Heart left ventricle (tissue), 16 donors: ENCODE measurements around the gene LPA. TPM values are rescaled to one million over a fixed set of nuclear protein-coding genes. Genes with fewer than 3 reads are reported as not detected.
"Not testable (repeated sequence)": the region's sequence is repeated elsewhere in the genome, so short reads cannot be mapped to it uniquely, and the experiment has no call there.

ENCODE experiments used
- ATAC-seq, 4 donors: fragments of 200-7000 bp; cut with Tn5 transposase; one replicate each; pipeline ENCODE4 v1.9.1; 2020 to 2022; ENCODE audit warnings: moderate library complexity in 4 of 4, mild to moderate bottlenecking in 3 of 4, moderate number of reproducible peaks in 1 of 4
- DNase-seq, 5 donors: peaks; one replicate each; pipeline ENCODE4 v3.0.0-alpha.2; 2020
- H3K27ac ChIP-seq, 12 donors: fragments of 200-600 bp; sonication (generic) in 4 of 12; one replicate each; pipeline versions ENCODE4 v1.5.0 to v1.8.0; 2016 to 2022; ENCODE audit warnings: mild to moderate bottlenecking in 2 of 12
- H3K27me3 ChIP-seq, 9 donors: fragments of 200-600 bp; sonication (generic) in 2 of 9; one replicate each; pipeline versions ENCODE4 v1.5.1 to v1.8.0; 2016 to 2022; ENCODE audit warnings: mild to moderate bottlenecking in 3 of 9
- H3K36me3 ChIP-seq, 9 donors: fragments of 200-600 bp; sonication (generic) in 2 of 9; one replicate each; pipeline versions ENCODE4 v1.5.0 to v1.8.0; 2018 to 2022; ENCODE audit warnings: mild to moderate bottlenecking in 2 of 9
- H3K4me1 ChIP-seq, 12 donors: fragments of 200-600 bp; sonication (generic) in 4 of 12; one replicate each; pipeline versions ENCODE4 v1.5.0 to v1.8.0; 2016 to 2022; ENCODE audit warnings: mild to moderate bottlenecking in 3 of 12
- H3K4me3 ChIP-seq, 12 donors: fragments of 200-600 bp; sonication (generic) in 4 of 12; one replicate each; pipeline versions ENCODE4 v1.5.0 to v1.8.0; 2017 to 2022; ENCODE audit warnings: mild to moderate bottlenecking in 9 of 12, moderate library complexity in 4 of 12
- H3K9me3 ChIP-seq, 12 donors: fragments of 200-600 bp; sonication (generic) in 4 of 12; one replicate each; pipeline versions ENCODE4 v1.5.0 to v1.8.0; 2016 to 2022; ENCODE audit warnings: mild to moderate bottlenecking in 1 of 12
- POLR2A ChIP-seq, 2 donors: fragments of 450-650 bp; IDR thresholded peaks; one replicate each; pipeline ENCODE4 v1.6.1; 2017; ENCODE audit warnings: antibody characterized with exemption in 2 of 2, mild to moderate bottlenecking in 2 of 2, moderate library complexity in 2 of 2
- WGBS, 4 donors: extraction: QIAGEN DNeasy Blood & Tissue Kit in 2 of 4; methylation state at CpG; one replicate each; pipeline versions ENCODE4 v1.1.5 to v1.1.7; 2013 to 2018; 5-methylcytosine and 5-hydroxymethylcytosine counted together
- intact Hi-C, 10 donors: fragments of 100-400 bp; cut with DNase I; formaldehyde crosslinking; loops; one replicate each; pipeline versions ENCODE4 v1.11.1 to v1.14.2; 2022
- polyA plus RNA-seq, 2 donors: library from polyadenylated mRNA; stranded (reverse); fragments of 200-250 nt; gene quantifications; one replicate each; pipeline ENCODE4 v1.2.3, GENCODE V29; 2013
- total RNA-seq, 9 donors: library from RNA; depleted of rRNA in 2 of 9; stranded (reverse); fragments of >200 nt in 2 of 9; fragmentation: NEBNext Ultra II Directional in 3 of 9; extraction: Animal tissue kit (Norgen Biotek cat#: 25700) in 3 of 9; gene quantifications; one replicate each; pipeline versions ENCODE4 v1.1.0 to v1.2.4, GENCODE V29; 2016 to 2023
- TF ChIP-seq, protein P1 (sequence below), 12 donors: fragments of 200-600 bp; sonication (generic) in 4 of 12; IDR thresholded peaks; one replicate each; pipeline versions ENCODE4 v1.5.0 to v1.8.0; 2018 to 2022; ENCODE audit warnings: antibody characterized with exemption in 12 of 12, mild to moderate bottlenecking in 5 of 12
- donor health status: ischemic (EF 13 %, LVEDD 7.1; RV severe dilation, severe dysfunction).
- donor health status: healthy with polysubstance abuse.
- donor health status: DM: no; HTN: yes; CAD: no.
- donor health status: DM: no; HTN: no; CAD: no.
- donor health status: ischemic (EF 25% LVEDD 6.9; RV normal size, moderate dysfunction).
- donor health status: ischemic (EF 25% LVEDD 5.7; RV mildly dilated, moderate dysfunction).
- donor health status: healthy.
- donor health status: DM: yes; HTN: yes; CAD: no.
- donor health status: ischemic (EF 35%, LVEDD 5.7; RV mildly dilated, moderate dysfunction).
- donor health status: nonischemic (EF 11% LVEDD 7.7; RV severe dilation, severe dysfunction).
- donor health status: DM: yes; HTN: yes; CAD: no.
- donor health status: PGD.
- donor health status: ischemic (EF 29% LVEDD 5.4; RV normal size, mild dysfunction).
- donor health status: nonischemic (EF 23%, LVEDD 6.1; RV moderate dilation, normal function).

The LPA gene
- total and polyA plus RNA-seq, 11 donors, result 0.20 TPM; not detected in 10

DNA sequence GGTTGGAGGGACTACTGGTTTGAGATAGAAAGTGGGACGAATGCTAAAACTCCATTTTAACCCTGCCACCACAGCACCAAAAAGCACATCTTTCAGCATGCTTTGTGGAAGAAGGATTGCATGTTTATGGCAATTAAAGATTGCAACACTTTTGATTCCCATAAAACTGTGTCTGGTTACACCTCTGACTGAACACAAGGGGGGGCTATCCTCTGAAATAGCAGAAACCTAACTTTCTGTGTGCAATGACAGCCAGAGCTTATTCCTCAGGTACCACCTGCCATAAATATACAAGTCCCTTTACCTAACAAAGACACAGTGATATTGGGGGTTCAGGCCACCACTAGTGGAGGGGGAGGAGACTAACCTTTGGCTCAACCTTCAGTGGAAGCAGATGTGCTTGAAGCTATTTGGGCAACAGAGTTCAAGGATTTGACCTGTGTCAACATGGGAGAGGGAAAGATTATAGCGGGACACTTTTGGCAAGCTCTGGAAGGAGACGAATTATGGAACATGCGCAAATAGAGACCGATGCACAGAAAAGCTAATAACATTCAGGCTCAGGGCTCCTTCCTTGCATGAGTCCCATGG lies 28.4 kb upstream of the LPA start:
- TF ChIP-seq, protein P1, sequence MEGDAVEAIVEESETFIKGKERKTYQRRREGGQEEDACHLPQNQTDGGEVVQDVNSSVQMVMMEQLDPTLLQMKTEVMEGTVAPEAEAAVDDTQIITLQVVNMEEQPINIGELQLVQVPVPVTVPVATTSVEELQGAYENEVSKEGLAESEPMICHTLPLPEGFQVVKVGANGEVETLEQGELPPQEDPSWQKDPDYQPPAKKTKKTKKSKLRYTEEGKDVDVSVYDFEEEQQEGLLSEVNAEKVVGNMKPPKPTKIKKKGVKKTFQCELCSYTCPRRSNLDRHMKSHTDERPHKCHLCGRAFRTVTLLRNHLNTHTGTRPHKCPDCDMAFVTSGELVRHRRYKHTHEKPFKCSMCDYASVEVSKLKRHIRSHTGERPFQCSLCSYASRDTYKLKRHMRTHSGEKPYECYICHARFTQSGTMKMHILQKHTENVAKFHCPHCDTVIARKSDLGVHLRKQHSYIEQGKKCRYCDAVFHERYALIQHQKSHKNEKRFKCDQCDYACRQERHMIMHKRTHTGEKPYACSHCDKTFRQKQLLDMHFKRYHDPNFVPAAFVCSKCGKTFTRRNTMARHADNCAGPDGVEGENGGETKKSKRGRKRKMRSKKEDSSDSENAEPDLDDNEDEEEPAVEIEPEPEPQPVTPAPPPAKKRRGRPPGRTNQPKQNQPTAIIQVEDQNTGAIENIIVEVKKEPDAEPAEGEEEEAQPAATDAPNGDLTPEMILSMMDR (IDR thresholded peaks at IDR 0.05), result no peak
- no peak for TF ChIP-seq POLR2A (IDR thresholded peaks at IDR 0.05)
- H3K4me1 ChIP-seq, result no peaks in the 10 kb centered on the region
- 86 to 91% (median 89%) methylated on average over 5 of the region's 5 CpGs for WGBS, 4 donors
- H3K36me3 ChIP-seq, result no peaks in the 10 kb centered on the region
- no peaks in the 10 kb centered on the region for H3K27me3 ChIP-seq
- peaks cover 0 to 6% (median 0%) of the 10 kb centered on the region in 12 donors for H3K9me3 ChIP-seq
- H3K27ac ChIP-seq, result no peak overlapping the region
- ATAC-seq, result no peak
- DNase-seq, result no peak
- H3K4me3 ChIP-seq, result no peak overlapping the region
- intact Hi-C loops, result no loop called here

DNA sequence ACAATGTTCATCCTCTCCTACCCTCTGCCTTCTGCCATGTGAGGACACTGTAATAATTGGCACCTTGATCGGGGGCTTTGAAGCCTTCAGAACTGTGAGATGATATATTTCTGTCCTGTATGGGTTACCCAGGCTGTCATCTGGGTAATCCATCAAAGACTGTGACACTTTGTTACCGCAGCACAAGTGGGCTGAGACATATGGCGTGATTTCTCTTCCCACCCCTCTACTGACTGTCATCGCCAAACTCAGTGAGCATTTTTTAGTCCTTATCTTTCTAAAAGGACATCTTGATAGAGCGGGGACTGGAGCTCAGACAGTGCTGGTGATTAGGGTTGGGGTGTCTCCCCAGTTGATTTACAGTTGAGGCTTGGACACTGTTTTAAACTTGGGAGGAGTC lies 27.5 kb upstream of the LPA start:
- H3K4me1 ChIP-seq, result no peaks in the 10 kb centered on the region
- DNase-seq (no peak), ATAC-seq (no peak)
- intact Hi-C loops, result no loop called here
- H3K36me3 ChIP-seq, result no peaks in the 10 kb centered on the region
- 66 to 71% (median 68%) methylated on average over 5 of the region's 5 CpGs for WGBS, 4 donors
- peaks cover 0 to 6% (median 0%) of the 10 kb centered on the region in 12 donors for H3K9me3 ChIP-seq
- H3K27me3 ChIP-seq, result no peaks in the 10 kb centered on the region
- H3K27ac ChIP-seq, result no peak overlapping the region
- H3K4me3 ChIP-seq, result no peak overlapping the region
- TF ChIP-seq, protein P1 (IDR thresholded peaks at IDR 0.05), result no peak
- TF ChIP-seq POLR2A (IDR thresholded peaks at IDR 0.05), result no peak

DNA sequence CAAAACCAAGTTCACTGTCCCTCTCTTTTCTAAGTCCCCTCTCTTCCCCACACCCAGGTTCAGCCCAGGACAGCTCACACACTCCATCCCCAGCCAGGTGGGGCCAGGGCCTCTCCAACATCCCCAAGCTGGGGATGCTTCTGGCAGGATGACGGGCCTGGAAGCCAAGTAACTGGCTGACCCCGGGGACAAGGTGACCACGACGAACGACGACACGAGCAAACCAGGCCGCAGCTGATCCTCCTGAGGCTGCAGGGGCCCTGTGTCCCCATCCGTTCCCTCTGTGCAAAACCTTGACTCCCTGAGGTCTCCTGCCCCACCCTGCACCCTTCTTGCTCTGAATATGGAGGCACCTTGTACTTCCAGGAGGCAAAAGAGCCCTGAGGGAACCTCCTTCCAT lies 26.4 kb upstream of the LPA start:
- WGBS, 4 donors, result 74 to 83% (median 79%) methylated on average over 9 of the region's 9 CpGs
- TF ChIP-seq POLR2A (IDR thresholded peaks at IDR 0.05), result no peak
- TF ChIP-seq, protein P1 (IDR thresholded peaks at IDR 0.05), result no peak
- no peaks in the 10 kb centered on the region for H3K4me1 ChIP-seq
- no peak overlapping the region for H3K27ac ChIP-seq
- H3K9me3 ChIP-seq, result no peaks in the 10 kb centered on the region
- DNase-seq (no peak), ATAC-seq (no peak)
- intact Hi-C loops, result no loop called here
- H3K4me3 ChIP-seq, result no peak overlapping the region
- no peaks in the 10 kb centered on the region for H3K36me3 ChIP-seq
- H3K27me3 ChIP-seq, result no peaks in the 10 kb centered on the region

DNA sequence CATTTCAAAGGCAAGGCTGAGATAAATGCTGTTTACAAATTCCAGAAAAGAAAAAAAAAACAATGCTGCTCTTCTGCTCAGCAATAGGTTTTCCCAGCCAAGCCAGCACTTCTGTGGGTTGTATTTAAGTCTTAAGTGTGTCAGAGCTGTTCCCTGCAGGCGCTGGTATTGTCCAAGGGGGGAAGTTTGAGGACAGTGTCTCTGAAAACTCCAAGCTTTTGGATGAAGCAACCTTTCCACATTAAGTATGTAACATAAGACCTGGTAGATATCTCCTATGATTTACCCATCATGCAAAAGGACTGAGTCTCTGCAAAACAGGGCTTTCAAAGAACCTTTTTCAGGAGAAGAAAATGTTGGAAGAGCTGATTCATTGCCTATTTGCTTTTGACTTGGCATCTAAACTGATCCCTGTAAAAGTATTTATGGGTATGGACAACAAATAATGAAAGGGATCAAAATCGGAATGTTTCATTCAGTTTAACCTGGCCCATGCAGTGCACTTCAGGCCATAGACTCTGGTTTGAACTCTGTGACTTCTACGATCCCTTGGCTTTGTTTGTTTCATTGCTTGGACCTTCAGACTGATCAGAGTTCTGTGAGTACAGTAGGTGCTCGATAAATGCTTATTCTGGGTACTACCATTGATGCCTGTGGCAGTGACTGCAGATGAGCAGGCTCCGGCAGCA lies 21.8 kb upstream of the LPA start:
- intact Hi-C loops, result no loop called here
- no peak overlapping the region for H3K4me3 ChIP-seq
- 79 to 81% (median 79%) methylated on average over 5 of the region's 5 CpGs for WGBS, 4 donors

DNA sequence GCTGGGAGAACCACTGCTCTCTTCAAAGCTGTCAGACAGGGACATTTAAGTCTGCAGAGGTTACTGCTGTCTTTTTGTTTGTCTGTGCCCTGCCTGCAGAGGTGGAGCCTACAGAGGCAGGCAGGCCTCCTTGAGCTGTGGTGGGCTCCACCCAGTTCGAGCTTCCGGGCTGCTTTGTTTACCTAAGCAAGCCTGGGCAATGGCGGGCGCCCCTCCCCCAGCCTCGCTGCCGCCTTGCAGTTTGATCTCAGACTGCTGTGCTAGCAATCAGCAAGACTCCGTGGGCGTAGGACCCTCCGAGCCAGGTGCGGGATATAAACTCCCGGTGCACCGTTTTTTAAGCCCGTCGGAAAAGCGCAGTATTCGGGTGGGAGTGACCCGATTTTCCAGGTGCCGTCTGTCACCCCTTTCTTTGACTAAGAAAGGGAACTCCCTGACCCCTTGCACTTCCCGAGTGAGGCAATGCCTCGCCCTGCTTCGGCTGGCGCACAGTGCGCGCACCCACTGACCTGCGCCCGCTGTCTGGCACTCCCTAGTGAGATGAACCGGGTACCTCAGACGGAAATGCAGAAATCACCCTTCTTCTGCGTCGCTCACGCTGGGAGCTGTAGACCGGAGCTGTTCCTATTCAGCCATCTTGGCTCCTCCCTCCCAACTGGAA lies 21.2 kb upstream of the LPA start:
- intact Hi-C loops, DNase-seq, ATAC-seq, H3K36me3 ChIP-seq, H3K27ac ChIP-seq, H3K4me3 ChIP-seq, H3K27me3 ChIP-seq, H3K4me1 ChIP-seq, H3K9me3 ChIP-seq: not testable (repeated sequence)
- WGBS, 4 donors, result 89 to 96% (median 91%) methylated on average over 22 to 29 of the region's 32 CpGs

More for the DNA sequence above, 21.8 kb upstream of the LPA start:
- no peaks in the 10 kb centered on the region for H3K4me1 ChIP-seq
- H3K36me3 ChIP-seq, result no peaks in the 10 kb centered on the region
- TF ChIP-seq POLR2A (IDR thresholded peaks at IDR 0.05), result no peak
- TF ChIP-seq, protein P1 (IDR thresholded peaks at IDR 0.05), result no peak
- ATAC-seq, result no peak
- H3K27ac ChIP-seq, result no peak overlapping the region
- no peaks in the 10 kb centered on the region for H3K27me3 ChIP-seq
- DNase-seq, result no peak
- no peaks in the 10 kb centered on the region for H3K9me3 ChIP-seq
